Epithelial cell of umbilical artery (primary cell): Measurements from ENCODE around the gene CCDC68. TPM values are rescaled to one million over a fixed set of nuclear protein-coding genes. Genes with fewer than 3 reads are reported as not detected.

Experiments used
- total RNA-seq: library from RNA; depleted of rRNA; stranded (reverse); fragments of >200 nt; gene quantifications from 2 replicates; pipeline ENCODE4 v1.2.3, GENCODE V29; 2014

The CCDC68 gene, protein sequence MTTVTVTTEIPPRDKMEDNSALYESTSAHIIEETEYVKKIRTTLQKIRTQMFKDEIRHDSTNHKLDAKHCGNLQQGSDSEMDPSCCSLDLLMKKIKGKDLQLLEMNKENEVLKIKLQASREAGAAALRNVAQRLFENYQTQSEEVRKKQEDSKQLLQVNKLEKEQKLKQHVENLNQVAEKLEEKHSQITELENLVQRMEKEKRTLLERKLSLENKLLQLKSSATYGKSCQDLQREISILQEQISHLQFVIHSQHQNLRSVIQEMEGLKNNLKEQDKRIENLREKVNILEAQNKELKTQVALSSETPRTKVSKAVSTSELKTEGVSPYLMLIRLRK
- 0.30 and 1.3 TPM in 2 replicates for total RNA-seq

DNA sequence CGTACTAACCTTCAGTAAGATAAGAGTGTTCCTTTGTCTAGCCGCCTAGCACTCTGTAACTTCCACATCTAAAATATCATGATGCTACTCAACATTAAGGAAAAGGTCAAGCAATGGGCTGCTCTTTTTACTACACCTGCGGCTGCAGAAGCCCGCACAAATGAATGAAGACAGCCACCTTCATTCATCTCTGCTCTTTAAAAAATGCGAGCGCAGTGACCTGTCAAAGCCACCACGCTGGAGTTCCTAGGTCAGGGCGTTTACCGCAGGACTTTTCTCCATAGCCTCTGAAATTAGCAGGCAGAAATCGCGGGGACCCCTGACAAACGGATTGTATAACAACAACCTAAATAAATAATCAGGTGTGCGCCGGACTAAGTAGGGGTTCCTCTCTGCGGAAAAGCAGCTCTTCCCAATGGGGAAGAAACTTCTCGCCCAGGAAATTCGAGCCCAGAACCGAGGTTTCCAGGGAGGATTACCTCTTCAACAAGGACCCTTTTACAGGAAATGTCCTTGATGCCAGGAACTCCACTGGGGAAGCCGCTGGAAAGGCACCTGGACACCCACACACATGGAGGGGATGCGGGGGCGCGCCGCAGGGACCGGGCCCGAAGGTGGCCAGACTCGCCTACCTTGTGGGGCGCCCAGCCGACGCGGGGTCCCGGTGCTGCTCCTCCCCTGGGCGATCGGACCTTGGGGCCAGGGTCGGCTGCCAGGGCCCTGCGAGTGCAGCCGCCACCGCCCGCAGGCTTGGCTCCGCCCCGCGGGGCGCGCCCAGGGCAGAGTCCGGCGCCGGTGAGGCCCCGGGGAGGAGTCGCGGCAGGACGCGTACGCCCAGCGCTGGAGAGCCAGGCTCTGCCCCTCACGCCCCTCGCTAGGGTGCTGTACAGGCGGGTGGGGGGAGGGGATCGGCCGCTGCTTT lies at the start of gene CCDC68:
Gene CCDC68, minus strand, starts transcription at position 758 of the 922 bp plus-strand sequence. CDS start 16,670 bp downstream, outside the sequence.

Other genes starting within 250 kb of the CCDC68 start
- gene RAB27B, start 131.0 kb downstream of the CCDC68 start, total RNA-seq = 0.32 and 0.46 TPM in 2 replicates